Calu3 (cell line): ENCODE data around the gene CHSY3. TPM values are rescaled to one million over a fixed set of nuclear protein-coding genes. Genes with fewer than 3 reads are reported as not detected.

Source experiments
- BruUV-seq: library from RNA; stranded (reverse); fragments of 400-500 nt; replicated peaks from 2 replicates; lab custom pipeline; 2021; lab: Mats Ljungman, UMichigan
- CTCF ChIA-PET: fragments of 300-600 bp; sonication (Branson Sonifier 250); formaldehyde crosslinking; loops from one replicate; lab custom pipeline; 2022; ENCODE audit warnings: antibody characterized with exemption; lab: Charles Lee
- DNase-seq: peaks from one replicate; pipeline ENCODE4 v3.0.0; 2022
- H3K27ac Mint-ChIP-seq: one replicate; pipeline ENCODE4 v1.8.0; 2022; ENCODE audit warnings: mixed read lengths; ENCODE audit not compliant: unreplicated experiment
- H3K27me3 Mint-ChIP-seq: one replicate; pipeline ENCODE4 v1.8.0; 2022; ENCODE audit warnings: mixed read lengths; ENCODE audit not compliant: unreplicated experiment
- H3K36me3 Mint-ChIP-seq: one replicate; pipeline ENCODE4 v1.8.0; 2022; ENCODE audit warnings: mild to moderate bottlenecking, moderate library complexity, mixed read lengths; ENCODE audit not compliant: insufficient read depth, unreplicated experiment
- H3K4me1 Mint-ChIP-seq: one replicate; pipeline ENCODE4 v1.8.0; 2022; ENCODE audit warnings: mild to moderate bottlenecking, low read depth, mixed read lengths; ENCODE audit not compliant: unreplicated experiment
- H3K4me3 Mint-ChIP-seq: one replicate; pipeline ENCODE4 v1.8.0; 2022; ENCODE audit warnings: mild to moderate bottlenecking, low read depth, moderate library complexity, mixed read lengths; ENCODE audit not compliant: unreplicated experiment
- H3K9me3 Mint-ChIP-seq: one replicate; pipeline ENCODE4 v1.8.0; 2022; ENCODE audit warnings: low read depth, mixed read lengths; ENCODE audit not compliant: unreplicated experiment
- intact Hi-C: fragments of 100-400 bp; cut with micrococcal nuclease; formaldehyde crosslinking; loops from one replicate; pipeline ENCODE4 v1.10.0; 2022; ENCODE audit not compliant: unreplicated experiment
- total RNA-seq: library from RNA; stranded (reverse); gene quantifications from 2 replicates; pipeline ENCODE4 v1.2.3, GENCODE V29; 2022
- TF ChIP-seq, protein P1 (sequence below): fragments of 200-600 bp; IDR thresholded peaks from one replicate; pipeline ENCODE4 v1.8.0; 2022; ENCODE audit warnings: antibody characterized with exemption; ENCODE audit not compliant: unreplicated experiment

Gene CHSY3
- total RNA-seq, 1 experiment from 2014 or later, result 1.5 TPM

DNA sequence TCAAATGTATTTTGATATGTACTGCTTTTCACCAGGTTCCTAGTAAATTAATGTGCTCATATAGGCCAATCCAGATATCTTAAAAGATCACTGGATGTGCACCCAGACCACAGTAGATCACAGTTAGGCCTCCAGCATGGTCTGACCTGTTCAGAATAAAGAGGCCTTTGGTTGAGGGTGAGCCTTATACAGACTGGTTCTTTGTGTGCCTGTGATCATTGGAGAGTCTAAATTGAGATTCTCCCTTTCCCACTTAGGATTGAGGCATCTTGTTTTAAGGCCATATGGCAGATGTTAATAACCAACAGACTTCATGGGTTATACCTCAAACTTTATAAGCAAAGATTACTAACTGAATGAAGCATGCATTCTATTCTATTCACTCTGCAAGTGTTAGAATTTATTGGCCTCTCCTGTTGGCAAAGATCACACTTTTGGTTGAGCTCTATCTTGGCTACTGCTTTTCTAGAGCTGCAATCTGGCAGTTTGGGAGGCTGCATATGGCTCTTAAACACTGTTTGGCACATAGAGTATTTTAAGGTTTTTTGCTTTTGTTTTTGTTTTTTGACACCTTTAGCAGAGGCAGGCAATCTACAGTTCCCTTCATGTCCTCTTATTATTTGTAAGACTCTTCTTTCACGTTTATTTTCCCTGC lies 8.5 kb downstream of the CHSY3 start:
- Mint-ChIP-seq H3K27ac (no peak overlapping the region), H3K4me1 (no peaks in the 10 kb centered on the region), H3K4me3 (no peak overlapping the region), H3K27me3 (no peaks in the 10 kb centered on the region), H3K36me3 (no peaks in the 10 kb centered on the region), H3K9me3 (no peaks in the 10 kb centered on the region)
- CTCF ChIA-PET, result no interaction called here
- TF ChIP-seq, protein P1, sequence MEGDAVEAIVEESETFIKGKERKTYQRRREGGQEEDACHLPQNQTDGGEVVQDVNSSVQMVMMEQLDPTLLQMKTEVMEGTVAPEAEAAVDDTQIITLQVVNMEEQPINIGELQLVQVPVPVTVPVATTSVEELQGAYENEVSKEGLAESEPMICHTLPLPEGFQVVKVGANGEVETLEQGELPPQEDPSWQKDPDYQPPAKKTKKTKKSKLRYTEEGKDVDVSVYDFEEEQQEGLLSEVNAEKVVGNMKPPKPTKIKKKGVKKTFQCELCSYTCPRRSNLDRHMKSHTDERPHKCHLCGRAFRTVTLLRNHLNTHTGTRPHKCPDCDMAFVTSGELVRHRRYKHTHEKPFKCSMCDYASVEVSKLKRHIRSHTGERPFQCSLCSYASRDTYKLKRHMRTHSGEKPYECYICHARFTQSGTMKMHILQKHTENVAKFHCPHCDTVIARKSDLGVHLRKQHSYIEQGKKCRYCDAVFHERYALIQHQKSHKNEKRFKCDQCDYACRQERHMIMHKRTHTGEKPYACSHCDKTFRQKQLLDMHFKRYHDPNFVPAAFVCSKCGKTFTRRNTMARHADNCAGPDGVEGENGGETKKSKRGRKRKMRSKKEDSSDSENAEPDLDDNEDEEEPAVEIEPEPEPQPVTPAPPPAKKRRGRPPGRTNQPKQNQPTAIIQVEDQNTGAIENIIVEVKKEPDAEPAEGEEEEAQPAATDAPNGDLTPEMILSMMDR, result no peak
- intact Hi-C loops, result no loop called here
- no TSS peak for BruUV-seq
- DNase-seq, result no peak

DNA sequence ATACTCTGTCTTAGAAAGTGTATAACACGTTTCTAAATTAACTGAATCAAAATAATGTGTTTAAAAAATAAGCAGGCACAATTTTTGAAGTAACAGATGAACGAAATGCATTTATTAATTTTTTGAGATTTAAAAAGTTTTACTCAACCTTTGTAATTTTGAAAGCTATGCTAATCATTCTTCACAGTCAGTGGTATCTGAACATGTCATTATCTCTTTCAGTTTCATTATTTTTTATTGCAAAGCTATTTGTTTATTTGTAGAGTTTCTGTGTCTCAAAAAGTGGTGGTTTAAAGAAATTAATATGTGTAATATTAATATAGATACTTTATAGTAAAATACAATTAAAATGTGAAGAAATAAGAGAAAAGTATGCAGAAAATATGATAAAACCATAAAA lies 11.2 kb downstream of the CHSY3 start:
- TF ChIP-seq, protein P1, result no peak
- no peaks in the 10 kb centered on the region for H3K36me3 Mint-ChIP-seq
- intact Hi-C loops, result no loop called here
- no peaks in the 10 kb centered on the region for H3K27me3 Mint-ChIP-seq
- peaks cover 2% of the 10 kb centered on the region for H3K9me3 Mint-ChIP-seq
- BruUV-seq, result no TSS peak
- no peaks in the 10 kb centered on the region for H3K4me1 Mint-ChIP-seq
- DNase-seq, result no peak
- no peak overlapping the region for H3K4me3 Mint-ChIP-seq
- H3K27ac Mint-ChIP-seq, result no peak overlapping the region
- CTCF ChIA-PET, result no interaction called here

DNA sequence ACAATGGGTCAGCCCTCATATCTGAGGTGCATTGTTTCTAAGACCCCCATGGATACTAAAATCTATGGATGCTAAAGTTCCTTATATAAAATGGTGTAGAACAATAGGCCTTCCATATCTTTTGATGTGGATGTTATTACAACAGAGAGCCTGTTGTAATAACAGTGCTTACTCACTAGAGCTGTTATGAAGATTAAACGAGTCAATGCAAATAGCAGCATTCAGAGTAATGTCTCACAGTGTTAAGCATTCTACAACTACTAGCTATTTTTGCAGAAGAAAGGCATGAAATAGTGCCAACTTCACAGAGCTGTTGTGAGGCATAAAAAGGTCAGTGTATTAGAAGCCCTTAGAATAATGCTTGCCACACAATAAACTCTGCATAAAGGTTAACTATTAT lies 13.0 kb downstream of the CHSY3 start:
- H3K4me3 Mint-ChIP-seq, result no peak overlapping the region
- no peaks in the 10 kb centered on the region for H3K4me1 Mint-ChIP-seq
- DNase-seq, result no peak
- no peaks in the 10 kb centered on the region for H3K27me3 Mint-ChIP-seq
- H3K36me3 Mint-ChIP-seq, result no peaks in the 10 kb centered on the region
- BruUV-seq, result no TSS peak
- no peak overlapping the region for H3K27ac Mint-ChIP-seq
- CTCF ChIA-PET, result interaction anchor here (0.5 kb wide), 1 partner anchor 13 kb away, joined by 4 read pairs; no protein-coding TSS in a partner anchor
- TF ChIP-seq, protein P1, result no peak
- intact Hi-C loops, result no loop called here
- peaks cover 2% of the 10 kb centered on the region for H3K9me3 Mint-ChIP-seq

DNA sequence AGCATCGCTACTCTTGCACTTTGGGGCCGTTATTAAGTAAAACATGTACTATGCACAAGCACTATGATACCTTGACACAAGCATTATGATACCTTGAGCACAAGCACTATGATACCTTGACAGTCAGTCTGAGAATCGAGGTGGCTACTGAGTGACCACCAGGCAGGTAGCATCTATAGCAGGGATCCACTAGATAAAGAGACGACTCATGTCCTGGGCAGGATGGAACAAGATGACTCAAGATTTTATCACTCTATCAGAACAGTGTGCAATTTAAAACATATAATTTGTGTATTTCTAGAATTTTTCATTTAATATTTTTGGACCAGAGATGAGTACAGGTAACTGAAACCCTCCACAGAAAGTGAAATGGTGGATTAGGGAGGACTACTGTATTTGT lies 16.9 kb downstream of the CHSY3 start:
- CTCF ChIA-PET, result no interaction called here
- no peak overlapping the region for H3K27ac Mint-ChIP-seq
- peaks cover 2% of the 10 kb centered on the region for H3K9me3 Mint-ChIP-seq
- BruUV-seq, result no TSS peak
- TF ChIP-seq, protein P1, result no peak
- no peaks in the 10 kb centered on the region for H3K36me3 Mint-ChIP-seq
- no peaks in the 10 kb centered on the region for H3K4me1 Mint-ChIP-seq
- intact Hi-C loops, result no loop called here
- H3K4me3 Mint-ChIP-seq, result no peak overlapping the region
- no peak for DNase-seq
- no peaks in the 10 kb centered on the region for H3K27me3 Mint-ChIP-seq
